Type B pancreatic cell (in vitro differentiated cells): ENCODE results near the gene NR2C1. TPM values are rescaled to one million over a fixed set of nuclear protein-coding genes. Genes with fewer than 3 reads are reported as not detected.
"Not testable (repeated sequence)": the region's sequence is repeated elsewhere in the genome, so short reads cannot be mapped to it uniquely, and the experiment has no call there.

Source experiments
- DNase-seq: peaks from one replicate; pipeline ENCODE4 v3.0.0; 2021; ENCODE audit warnings: mixed read lengths; ENCODE audit not compliant: unreplicated experiment; ENCODE audit errors: extremely low spot score
- H3K27ac Mint-ChIP-seq: 2 replicates; pipeline ENCODE4 v1.8.0; 2021; ENCODE audit warnings: mild to moderate bottlenecking, mixed read lengths
- H3K27me3 Mint-ChIP-seq: 2 replicates; pipeline ENCODE4 v1.8.0; 2021; ENCODE audit warnings: mixed read lengths
- H3K36me3 Mint-ChIP-seq: 2 replicates; pipeline ENCODE4 v1.8.0; 2021; ENCODE audit warnings: mixed read lengths
- H3K4me1 Mint-ChIP-seq: one replicate; pipeline ENCODE4 v1.8.0; 2021; ENCODE audit warnings: mixed read lengths; ENCODE audit not compliant: unreplicated experiment
- H3K4me3 Mint-ChIP-seq: 2 replicates; pipeline ENCODE4 v1.8.0; 2021; ENCODE audit warnings: mild to moderate bottlenecking, mixed read lengths
- H3K9me3 Mint-ChIP-seq: 2 replicates; pipeline ENCODE4 v1.8.0; 2021; ENCODE audit warnings: mixed read lengths
- total RNA-seq: library from RNA; stranded (reverse); gene quantifications from 2 replicates; pipeline ENCODE4 v1.2.1, GENCODE V29; 2021; ENCODE audit warnings: low replicate concordance
- TF ChIP-seq, protein P1 (sequence below): fragments of 200-600 bp; sonication (generic); conservative IDR thresholded peaks from 2 replicates; pipeline ENCODE4 v1.5.0; 2021; ENCODE audit warnings: antibody characterized with exemption, mild to moderate bottlenecking

Gene NR2C1
- total RNA-seq, 1 donor from 2014 or later = 51.5 TPM

DNA sequence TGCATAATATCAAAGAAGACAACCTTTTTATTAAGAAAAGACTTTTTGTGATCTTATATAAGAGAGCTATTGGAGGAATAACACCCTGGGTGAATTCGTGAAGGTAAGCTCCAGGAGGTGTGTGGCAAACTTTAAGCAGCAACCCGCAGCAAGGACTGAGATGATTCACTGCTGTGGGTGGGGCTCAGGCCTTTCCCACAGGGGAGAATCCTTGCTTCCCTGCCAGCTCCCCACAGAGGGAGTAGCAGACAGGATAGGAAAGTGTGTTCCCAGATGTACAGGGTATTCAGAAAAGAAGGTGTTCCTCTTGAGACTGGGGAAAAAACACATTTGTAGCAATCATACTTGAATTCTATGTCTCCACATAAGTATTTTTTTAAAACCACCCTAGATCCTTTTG, 79.1 kb downstream of the NR2C1 start:
- Mint-ChIP-seq H3K27me3 (no peaks in the 10 kb centered on the region), H3K4me1 (peaks cover 4% of the 10 kb centered on the region), H3K27ac (no peak overlapping the region), H3K4me3 (no peak overlapping the region), H3K36me3 (peaks cover 19% of the 10 kb centered on the region), H3K9me3 (no peaks in the 10 kb centered on the region)
- TF ChIP-seq, protein P1, sequence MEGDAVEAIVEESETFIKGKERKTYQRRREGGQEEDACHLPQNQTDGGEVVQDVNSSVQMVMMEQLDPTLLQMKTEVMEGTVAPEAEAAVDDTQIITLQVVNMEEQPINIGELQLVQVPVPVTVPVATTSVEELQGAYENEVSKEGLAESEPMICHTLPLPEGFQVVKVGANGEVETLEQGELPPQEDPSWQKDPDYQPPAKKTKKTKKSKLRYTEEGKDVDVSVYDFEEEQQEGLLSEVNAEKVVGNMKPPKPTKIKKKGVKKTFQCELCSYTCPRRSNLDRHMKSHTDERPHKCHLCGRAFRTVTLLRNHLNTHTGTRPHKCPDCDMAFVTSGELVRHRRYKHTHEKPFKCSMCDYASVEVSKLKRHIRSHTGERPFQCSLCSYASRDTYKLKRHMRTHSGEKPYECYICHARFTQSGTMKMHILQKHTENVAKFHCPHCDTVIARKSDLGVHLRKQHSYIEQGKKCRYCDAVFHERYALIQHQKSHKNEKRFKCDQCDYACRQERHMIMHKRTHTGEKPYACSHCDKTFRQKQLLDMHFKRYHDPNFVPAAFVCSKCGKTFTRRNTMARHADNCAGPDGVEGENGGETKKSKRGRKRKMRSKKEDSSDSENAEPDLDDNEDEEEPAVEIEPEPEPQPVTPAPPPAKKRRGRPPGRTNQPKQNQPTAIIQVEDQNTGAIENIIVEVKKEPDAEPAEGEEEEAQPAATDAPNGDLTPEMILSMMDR = no peak
- DNase-seq = no peak

DNA sequence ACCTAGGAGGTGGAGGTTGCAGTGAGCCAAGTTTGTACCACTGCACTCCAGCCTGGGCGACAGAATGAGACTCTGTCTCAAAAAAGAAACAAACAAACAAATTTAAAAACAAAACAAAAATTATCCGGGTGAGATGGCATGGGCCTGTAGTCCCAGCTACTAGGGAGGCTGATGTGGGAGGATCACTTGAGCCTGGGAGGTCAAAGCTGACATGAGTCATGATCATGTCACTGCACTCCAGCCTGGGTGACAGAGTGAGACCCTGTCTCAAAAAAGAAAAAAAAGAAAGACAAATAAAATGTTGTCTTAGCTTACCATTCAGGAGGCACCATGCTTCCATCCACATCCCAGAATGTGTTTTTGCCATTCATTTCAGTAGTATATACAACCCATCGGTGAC, 79.6 kb downstream of the NR2C1 start:
- H3K4me3 Mint-ChIP-seq, DNase-seq, H3K4me1 Mint-ChIP-seq, H3K27ac Mint-ChIP-seq, H3K9me3 Mint-ChIP-seq, H3K27me3 Mint-ChIP-seq: not testable (repeated sequence)
- peaks cover 19% of the 10 kb centered on the region for H3K36me3 Mint-ChIP-seq

DNA sequence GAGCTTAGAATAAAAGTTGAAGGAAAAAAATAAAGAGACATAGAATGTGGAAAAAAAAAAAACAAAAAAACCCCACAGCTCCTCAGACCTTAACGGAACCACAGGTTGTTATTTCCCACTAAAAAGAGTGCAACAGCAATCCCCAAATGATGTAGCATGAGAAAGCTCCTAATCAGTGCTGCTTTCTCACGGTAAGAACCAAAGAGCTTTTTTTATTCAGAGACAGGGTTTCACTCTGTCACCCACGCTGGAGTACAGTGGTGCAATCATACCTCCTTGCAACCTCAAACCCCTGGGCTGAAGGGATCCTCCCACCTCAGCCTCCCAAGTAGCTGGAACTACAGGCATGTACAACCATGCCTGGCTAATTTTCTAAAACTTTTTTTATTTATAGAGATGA, 83.2 kb downstream of the NR2C1 start:
- Mint-ChIP-seq H3K36me3 (peaks cover 21% of the 10 kb centered on the region), H3K27ac (no peak overlapping the region), H3K4me1 (no peaks in the 10 kb centered on the region), H3K9me3 (no peaks in the 10 kb centered on the region), H3K27me3 (no peaks in the 10 kb centered on the region), H3K4me3 (no peak overlapping the region)
- TF ChIP-seq, protein P1 = no peak
- no peak for DNase-seq

DNA sequence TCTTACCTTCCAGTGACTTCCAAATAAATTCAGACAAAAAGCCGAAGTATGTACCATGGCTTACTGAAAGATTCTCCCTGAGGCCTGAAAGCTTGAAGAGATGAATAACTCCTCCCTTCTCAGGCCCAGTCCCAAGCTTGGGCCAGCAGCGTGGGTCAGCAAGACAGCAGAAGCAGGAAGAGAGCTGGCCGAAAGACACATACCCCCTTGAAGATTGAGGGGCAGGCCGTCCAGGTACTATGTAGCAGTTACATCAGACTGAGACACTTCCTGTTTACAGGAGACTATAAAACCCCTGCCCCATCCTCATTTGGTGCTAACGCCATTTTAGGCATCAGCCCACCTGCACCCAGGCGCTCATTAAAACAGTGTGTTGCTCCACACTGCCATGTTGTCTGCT, 84.9 kb downstream of the NR2C1 start:
- no peak for DNase-seq
- TF ChIP-seq, protein P1 = no peak

DNA sequence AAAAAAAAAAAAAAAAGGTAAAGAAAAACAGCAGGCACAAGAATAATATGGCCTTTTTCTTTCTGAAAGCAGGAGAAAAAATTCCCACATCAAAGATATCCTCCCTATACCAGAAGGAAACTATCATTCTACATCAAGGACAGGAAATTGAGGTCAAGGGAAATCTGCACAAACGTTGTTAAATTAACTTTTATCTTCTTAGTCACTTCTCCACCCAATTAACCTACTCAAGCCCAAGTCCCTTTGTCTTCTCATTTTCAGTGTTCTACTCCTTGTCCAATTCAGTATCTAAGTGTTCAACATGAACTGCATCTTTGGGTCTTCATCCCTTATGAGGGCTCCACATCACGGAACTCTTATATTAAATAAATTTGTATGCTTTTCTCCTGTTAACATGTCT, 85.6 kb downstream of the NR2C1 start:
- no peaks in the 10 kb centered on the region for H3K9me3 Mint-ChIP-seq
- no peaks in the 10 kb centered on the region for H3K4me1 Mint-ChIP-seq
- H3K27me3 Mint-ChIP-seq = no peaks in the 10 kb centered on the region
- DNase-seq = no peak
- H3K4me3 Mint-ChIP-seq = no peak overlapping the region
- H3K36me3 Mint-ChIP-seq = peaks cover 26% of the 10 kb centered on the region
- H3K27ac Mint-ChIP-seq = no peak overlapping the region
- TF ChIP-seq, protein P1 = no peak

More for the DNA sequence above, 84.9 kb downstream of the NR2C1 start:
- Mint-ChIP-seq H3K27ac (no peak overlapping the region), H3K36me3 (peaks cover 25% of the 10 kb centered on the region), H3K9me3 (no peaks in the 10 kb centered on the region), H3K4me3 (no peak overlapping the region), H3K4me1 (no peaks in the 10 kb centered on the region), H3K27me3 (no peaks in the 10 kb centered on the region)

DNA sequence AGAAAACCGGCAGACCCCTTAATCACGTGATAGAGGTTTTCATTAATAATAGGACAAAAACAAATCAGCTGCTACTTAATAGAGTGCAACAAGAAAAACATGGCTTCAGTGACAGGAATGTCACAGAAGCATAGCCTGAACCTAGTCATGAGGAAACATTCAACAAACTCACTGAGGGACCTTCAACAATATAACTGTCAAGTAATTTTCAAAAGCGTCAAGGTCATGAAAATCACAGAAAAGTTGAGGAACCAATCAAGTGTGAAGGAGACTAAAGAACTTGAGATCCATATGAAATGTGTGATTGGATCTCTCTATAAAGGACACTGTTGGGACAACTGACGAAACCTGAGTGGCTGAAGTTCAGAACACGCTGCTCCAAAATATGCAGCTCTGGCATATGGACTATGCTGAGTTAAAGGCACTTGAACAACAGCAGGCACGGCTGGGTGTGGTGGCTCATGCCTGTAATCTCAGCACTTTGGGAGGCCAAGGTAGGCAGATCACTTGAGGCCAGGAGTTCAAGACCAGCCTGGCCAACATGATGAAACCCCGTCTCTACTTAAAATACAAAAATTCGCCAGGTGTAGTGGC, 86.2 kb downstream of the NR2C1 start:
- Mint-ChIP-seq H3K9me3 (no peaks in the 10 kb centered on the region), H3K4me3 (no peak overlapping the region), H3K4me1 (no peaks in the 10 kb centered on the region), H3K27me3 (no peaks in the 10 kb centered on the region), H3K36me3 (peaks cover 20% of the 10 kb centered on the region), H3K27ac (no peak overlapping the region)
- TF ChIP-seq, protein P1 = no peak
- DNase-seq = no peak

DNA sequence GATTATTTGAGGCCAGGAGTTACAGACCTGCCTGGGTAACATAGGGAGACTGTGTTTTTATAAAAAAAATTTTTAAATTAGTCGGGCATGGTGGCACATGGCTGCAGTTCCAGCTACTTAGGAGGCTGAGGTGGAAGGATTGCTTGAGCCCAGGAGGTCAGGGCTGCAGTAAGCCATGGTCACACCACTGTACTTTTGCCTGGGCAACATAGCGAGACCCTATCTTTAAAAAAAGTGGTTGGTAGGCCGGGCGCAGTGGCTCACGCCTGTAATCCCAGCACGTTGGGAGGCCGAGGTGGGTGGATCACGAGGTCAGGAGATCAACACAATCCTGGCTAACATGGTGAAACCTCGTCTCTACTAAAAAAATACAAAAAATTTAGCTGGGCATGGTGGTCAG, 88.3 kb downstream of the NR2C1 start:
- H3K36me3 Mint-ChIP-seq = peaks cover 15% of the 10 kb centered on the region
- not testable (repeated sequence) for H3K27me3 Mint-ChIP-seq, H3K4me1 Mint-ChIP-seq, H3K9me3 Mint-ChIP-seq, H3K4me3 Mint-ChIP-seq, DNase-seq, H3K27ac Mint-ChIP-seq
